HCT116 (cell line): ENCODE data around the gene DLST. TPM values are rescaled to one million over a fixed set of nuclear protein-coding genes. Genes with fewer than 3 reads are reported as not detected.

Experiments used
- ATAC-seq: fragments of 200-7000 bp; cut with Tn5 transposase; 2 replicates; pipeline ENCODE4 v1.9.1; 2020; ENCODE audit warnings: mild to moderate bottlenecking, moderate library complexity
- BruUV-seq: library from RNA; stranded (reverse); fragments of 400-500 nt; replicated peaks from 2 replicates; lab custom pipeline; 2021; lab: Mats Ljungman, UMichigan
- CTCF ChIA-PET: fragments of 300-600 bp; sonication (Branson Sonifier 250); formaldehyde crosslinking; loops from one replicate; lab custom pipeline; 2021; ENCODE audit warnings: antibody characterized with exemption; lab: Charles Lee
- POLR2A ChIA-PET: fragments of 300-600, 350-600 bp; sonication (Branson Sonifier 250); formaldehyde crosslinking; loops from one replicate; lab custom pipeline; 2021; ENCODE audit warnings: antibody characterized with exemption; lab: Charles Lee
- RAD21 ChIA-PET, 2 experiments: fragments of 300-600 bp; sonication (Branson Sonifier 250); formaldehyde crosslinking; loops; one replicate each; lab custom pipeline; 2023; ENCODE audit warnings: low total read pairs in 2 of 2; ENCODE audit not compliant: uncharacterized antibody in 2 of 2, unreplicated experiment in 2 of 2, low non-redundant PET in 1 of 2; lab: Charles Lee
- DNase-seq: peaks from one replicate; pipeline ENCODE4 v3.0.0-alpha.2; 2010; ENCODE audit warnings: low read depth, low spot score
- H2AFZ ChIP-seq: fragments of 200-600 bp; shearing (Covaris generic), sonication (generic); 2 replicates; pipeline ENCODE4 v1.6.1; 2017; ENCODE audit warnings: low read depth, mixed run types, mixed read lengths, antibody characterized with exemption, low read length; ENCODE audit not compliant: poor library complexity, severe bottlenecking
- H3K27ac ChIP-seq: 2 replicates; pipeline ENCODE4 v1.5.1; 2012; ENCODE audit warnings: low read depth, low read length
- H3K27me3 ChIP-seq: fragments of 200-600 bp; sonication (generic); 2 replicates; pipeline ENCODE4 v1.6.1; 2016; ENCODE audit warnings: mixed run types, low read length, mixed read lengths; ENCODE audit not compliant: insufficient read depth
- H3K36me3 ChIP-seq, 2 experiments: fragments of 200-500 bp in 1 of 2; fragments of 200-600 bp in 1 of 2; sonication (Bioruptor generic) in 1 of 2; sonication (generic) in 1 of 2; 2 replicates each; pipeline versions ENCODE4 v1.5.1 to v1.6.1; 2014 to 2016; ENCODE audit warnings: low read length in 2 of 2, inconsistent platforms in 1 of 2, mixed read lengths in 1 of 2, mixed run types in 1 of 2; ENCODE audit not compliant: insufficient read depth in 2 of 2, control insufficient read depth in 1 of 2
- H3K4me1 ChIP-seq, 2 experiments: fragments of 200-600 bp in 1 of 2; sonication (generic) in 1 of 2; 2 replicates each; pipeline versions ENCODE4 v1.5.1 to v1.6.1; 2012 to 2017; ENCODE audit warnings: low read length in 2 of 2, inconsistent platforms in 1 of 2, mild to moderate bottlenecking in 1 of 2, mixed read lengths in 1 of 2, mixed run types in 1 of 2, moderate library complexity in 1 of 2; ENCODE audit not compliant: insufficient read depth in 2 of 2, control insufficient read depth in 1 of 2
- H3K4me2 ChIP-seq: fragments of 200-600 bp; sonication (generic); 2 replicates; pipeline ENCODE4 v1.6.1; 2017; ENCODE audit warnings: mixed run types, low read length, mixed read lengths
- H3K4me3 ChIP-seq, 2 experiments: fragments of 200-600 bp in 1 of 2; sonication (generic) in 1 of 2; replicated peaks in 1 of 2; 2 replicates each; pipeline ENCODE4 v1.5.1; 2011 to 2016; ENCODE audit warnings: low read length in 2 of 2, control low read depth in 1 of 2, low read depth in 1 of 2, mild to moderate bottlenecking in 1 of 2, mixed read lengths in 1 of 2, mixed run types in 1 of 2
- H3K79me2 ChIP-seq: fragments of 200-600 bp; sonication (generic); 2 replicates; pipeline ENCODE4 v1.6.1; 2017; ENCODE audit warnings: mild to moderate bottlenecking, mixed run types, low read length, moderate library complexity, mixed read lengths; ENCODE audit not compliant: insufficient read depth
- H3K9ac ChIP-seq: fragments of 200-600 bp; sonication (generic); 2 replicates; pipeline ENCODE4 v1.6.1; 2016; ENCODE audit warnings: low read length, mixed read lengths
- H3K9me2 ChIP-seq: fragments of 200-600 bp; sonication (generic), shearing (Covaris generic); 2 replicates; pipeline ENCODE4 v1.6.1; 2017; ENCODE audit warnings: mixed run types, mild to moderate bottlenecking, moderate library complexity; ENCODE audit not compliant: insufficient read depth
- H3K9me3 ChIP-seq, 2 experiments: fragments of 200-500 bp in 1 of 2; fragments of 200-600 bp in 1 of 2; sonication (Bioruptor generic) in 1 of 2; sonication (generic) in 1 of 2; 2 replicates each; pipeline ENCODE4 v1.6.1; 2014 to 2017; ENCODE audit warnings: low read length in 2 of 2, mixed read lengths in 2 of 2, inconsistent platforms in 1 of 2, low read depth in 1 of 2, mild to moderate bottlenecking in 1 of 2, mixed run types in 1 of 2, moderate library complexity in 1 of 2; ENCODE audit not compliant: control insufficient read depth in 1 of 2, insufficient read depth in 1 of 2
- H4K20me1 ChIP-seq: fragments of 200-600 bp; sonication (generic), shearing (Covaris generic); 2 replicates; pipeline ENCODE4 v1.6.1; 2017; ENCODE audit warnings: mixed run types, mild to moderate bottlenecking, moderate library complexity; ENCODE audit not compliant: insufficient read depth
- ATF3 ChIP-seq: IDR thresholded peaks from 2 replicates; pipeline ENCODE4 v1.6.1; 2012
- CEBPB ChIP-seq: IDR thresholded peaks from 2 replicates; pipeline ENCODE4 v1.6.1; 2012; ENCODE audit warnings: low read depth
- CTCF ChIP-seq, 3 experiments: fragments of 200-600 bp in 1 of 3; sonication (generic) in 1 of 3; IDR thresholded peaks in 2 of 3; conservative IDR thresholded peaks in 1 of 3; 2 replicates each; pipeline ENCODE4 v1.5.1; 2012 to 2017; ENCODE audit warnings: low read depth in 2 of 3, low read length in 2 of 3, antibody characterized with exemption in 1 of 3, borderline replicate concordance in 1 of 3, control low read depth in 1 of 3, mild to moderate bottlenecking in 1 of 3, mixed read lengths in 1 of 3, mixed run types in 1 of 3, moderate library complexity in 1 of 3; ENCODE audit not compliant: insufficient read depth in 1 of 3
- EGR1 ChIP-seq: IDR thresholded peaks from 2 replicates; pipeline ENCODE4 v1.6.1; 2012; ENCODE audit warnings: low read depth
- EZH2 ChIP-seq: fragments of 200-600 bp; sonication (generic); IDR thresholded peaks from 2 replicates; pipeline ENCODE4 v1.6.1; 2017; ENCODE audit warnings: antibody characterized with exemption, mixed run types
- FOSL1 ChIP-seq: IDR thresholded peaks from 2 replicates; pipeline ENCODE4 v1.6.1; 2012; ENCODE audit warnings: low read depth
- JUND ChIP-seq: IDR thresholded peaks from 2 replicates; pipeline ENCODE4 v1.6.1; 2012
- POLR2A ChIP-seq: IDR thresholded peaks from 2 replicates; pipeline ENCODE4 v1.7.0; 2011; ENCODE audit warnings: borderline replicate concordance; ENCODE audit not compliant: insufficient read depth, insufficient read length; ENCODE audit errors: extremely low read depth
- POLR2AphosphoS5 ChIP-seq: IDR thresholded peaks from 2 replicates; pipeline ENCODE4 v1.6.1; 2011; ENCODE audit warnings: mild to moderate bottlenecking, low read depth, low read length, moderate library complexity
- RAD21 ChIP-seq: IDR thresholded peaks from 2 replicates; pipeline ENCODE4 v1.6.1; 2012; ENCODE audit warnings: low read depth, mild to moderate bottlenecking
- SRF ChIP-seq: IDR thresholded peaks from 2 replicates; pipeline ENCODE4 v1.6.1; 2012; ENCODE audit warnings: low read depth
- TCF7L2 ChIP-seq: IDR thresholded peaks from 2 replicates; pipeline ENCODE4 v1.7.0; 2011; ENCODE audit warnings: borderline replicate concordance, inconsistent platforms; ENCODE audit not compliant: insufficient read depth, insufficient read length; ENCODE audit errors: extremely low read depth
- ZBTB33 ChIP-seq: IDR thresholded peaks from 2 replicates; pipeline ENCODE4 v1.6.1; 2011; ENCODE audit warnings: mild to moderate bottlenecking, low read length, moderate library complexity; ENCODE audit not compliant: insufficient replicate concordance; ENCODE audit errors: extremely low read depth
- ZNF274 ChIP-seq: fragments of 200-500 bp; sonication (Bioruptor generic); IDR thresholded peaks from 2 replicates; pipeline ENCODE4 v1.6.1; 2014; ENCODE audit warnings: mild to moderate bottlenecking, low read depth, low read length, inconsistent platforms
- intact Hi-C: fragments of 100-400 bp; cut with micrococcal nuclease; formaldehyde crosslinking; loops from 2 replicates; pipeline ENCODE4 v1.10.0; 2022
- total RNA-seq: library from RNA; stranded (reverse); gene quantifications from one replicate; pipeline ENCODE4 v1.2.1, GENCODE V29; 2021; ENCODE audit not compliant: unreplicated experiment

The DLST gene
- total RNA-seq, 1 experiment from 2014 or later, result 101 TPM

- Histone ChIP-seq H4K20me1 (no peaks in the 10 kb centered on the region), H3K4me1 (peaks cover 4 to 25% of the 10 kb centered on the region in 2 experiments; a peak in 3 of 4 replicates), H3K9me2 (no peaks in the 10 kb centered on the region), H3K27me3 (no peaks in the 10 kb centered on the region), H3K79me2 (no peaks in the 10 kb centered on the region), H3K36me3 (no peaks in the 10 kb centered on the region), H3K9ac (no peak overlapping the region), H3K27ac (no peak overlapping the region), H3K4me2 (no peak overlapping the region), H3K9me3 (no peaks in the 10 kb centered on the region), H3K4me3 (no peak overlapping the region), H2AFZ (no peak overlapping the region)
- no peak for ATAC-seq
- ChIA-PET RAD21 (no interaction called here), CTCF (interaction anchor here (2.9 kb wide), 1 partner anchor 8 kb away, joined by 16 read pairs; no protein-coding TSS in a partner anchor), POLR2A (interaction anchor here (0.6 kb wide), 1 partner anchor 13 kb away, joined by 3 read pairs; no protein-coding TSS in a partner anchor)
- intact Hi-C loops, result no loop called here
- BruUV-seq, result no TSS peak
- no peak for TF ChIP-seq ATF3
- TF ChIP-seq EGR1, result no peak
- TF ChIP-seq JUND, result no peak
- TF ChIP-seq POLR2A, result no peak
- TF ChIP-seq EZH2, result no peak
- TF ChIP-seq SRF, result no peak
- no peak for TF ChIP-seq ZBTB33
- no peak for TF ChIP-seq RAD21
- TF ChIP-seq FOSL1, result no peak
- TF ChIP-seq TCF7L2, result no peak
- no peak for TF ChIP-seq CEBPB
- TF ChIP-seq CTCF (IDR thresholded peaks at IDR 0.05 in 2 of 3, conservative IDR thresholded peaks at IDR 0.05 in 1 of 3; ENCODE audit: borderline replicate concordance in 1 of 3, insufficient read depth in 1 of 3, low read depth in 2 of 3, low read length in 2 of 3), result no peak
- TF ChIP-seq POLR2AphosphoS5, result no peak
- TF ChIP-seq ZNF274, result no peak
- no peak for DNase-seq
These were observed 71.2 kb downstream of the DLST start for GRCh38 chr14:74952697-74953484.

Other genes starting within 250 kb of the DLST start
- gene AREL1, start 168.8 kb upstream of the DLST start, total RNA-seq, result 45.9 TPM
- 69.0 TPM for gene FCF1, start 168.8 kb upstream of the DLST start, total RNA-seq
- gene YLPM1, start 118.6 kb upstream of the DLST start, total RNA-seq, result 55.1 TPM
- gene PROX2, start 5.8 kb upstream of the DLST start, total RNA-seq, result not detected
- gene RPS6KL1, start 41.3 kb downstream of the DLST start, total RNA-seq, result 6.7 TPM
- gene PGF, start 73.7 kb downstream of the DLST start, total RNA-seq, result 6.4 TPM
- gene EIF2B2, start 121.0 kb downstream of the DLST start, total RNA-seq, result 54.8 TPM
- 14.7 TPM for gene MLH3, start 169.6 kb downstream of the DLST start, total RNA-seq
- gene ACYP1, start 182.1 kb downstream of the DLST start, total RNA-seq, result 30.7 TPM
- gene ZC2HC1C, start 187.7 kb downstream of the DLST start, total RNA-seq, result 0.98 TPM
- gene NEK9, start 245.1 kb downstream of the DLST start, total RNA-seq, result 64.4 TPM